HL-60 (cell line): ENCODE measurements around the gene ZMIZ1.

Experiments used
- DNase-seq, 2 experiments: peaks; one replicate each; pipeline ENCODE4 v3.0.0-alpha.2; 2010 to 2020; ENCODE audit warnings: low read depth in 1 of 2, low spot score in 1 of 2
- H3K27ac ChIP-seq: fragments of 250-450 bp; sonication (Bioruptor Pico); replicated peaks from 2 replicates; pipeline ENCODE4 v1.5.1; 2020; ENCODE audit warnings: mild to moderate bottlenecking, moderate library complexity
- H3K27me3 ChIP-seq: fragments of 250-450 bp; sonication (Bioruptor Pico); 2 replicates; pipeline ENCODE4 v1.5.1; 2021; ENCODE audit warnings: mild to moderate bottlenecking, moderate library complexity; ENCODE audit not compliant: insufficient read depth, poor library complexity, severe bottlenecking
- H3K4me3 ChIP-seq: replicated peaks from 2 replicates; pipeline ENCODE4 v1.5.1; 2011; ENCODE audit warnings: mild to moderate bottlenecking, control low read depth, low read length; ENCODE audit not compliant: insufficient read depth
- GABPA ChIP-seq: IDR thresholded peaks from 2 replicates; pipeline ENCODE4 v1.6.1; 2012; ENCODE audit warnings: low read depth
- POLR2AphosphoS5 ChIP-seq: IDR thresholded peaks from 2 replicates; pipeline ENCODE4 v1.6.1; 2012; ENCODE audit warnings: low read depth
- SPI1 ChIP-seq: IDR thresholded peaks from 2 replicates; pipeline ENCODE4 v1.6.1; 2012; ENCODE audit warnings: low read depth, mild to moderate bottlenecking, borderline replicate concordance
- TF ChIP-seq, protein P1 (sequence below): IDR thresholded peaks from 2 replicates; pipeline ENCODE4 v1.6.1; 2012; ENCODE audit warnings: low read depth; ENCODE audit not compliant: insufficient replicate concordance
- TF ChIP-seq, protein P2 (sequence below): IDR thresholded peaks from one replicate; pipeline ENCODE4 v1.5.1; 2011; ENCODE audit warnings: low read length, control low read depth, inconsistent platforms; ENCODE audit not compliant: insufficient read depth

The ZMIZ1 gene

DNA sequence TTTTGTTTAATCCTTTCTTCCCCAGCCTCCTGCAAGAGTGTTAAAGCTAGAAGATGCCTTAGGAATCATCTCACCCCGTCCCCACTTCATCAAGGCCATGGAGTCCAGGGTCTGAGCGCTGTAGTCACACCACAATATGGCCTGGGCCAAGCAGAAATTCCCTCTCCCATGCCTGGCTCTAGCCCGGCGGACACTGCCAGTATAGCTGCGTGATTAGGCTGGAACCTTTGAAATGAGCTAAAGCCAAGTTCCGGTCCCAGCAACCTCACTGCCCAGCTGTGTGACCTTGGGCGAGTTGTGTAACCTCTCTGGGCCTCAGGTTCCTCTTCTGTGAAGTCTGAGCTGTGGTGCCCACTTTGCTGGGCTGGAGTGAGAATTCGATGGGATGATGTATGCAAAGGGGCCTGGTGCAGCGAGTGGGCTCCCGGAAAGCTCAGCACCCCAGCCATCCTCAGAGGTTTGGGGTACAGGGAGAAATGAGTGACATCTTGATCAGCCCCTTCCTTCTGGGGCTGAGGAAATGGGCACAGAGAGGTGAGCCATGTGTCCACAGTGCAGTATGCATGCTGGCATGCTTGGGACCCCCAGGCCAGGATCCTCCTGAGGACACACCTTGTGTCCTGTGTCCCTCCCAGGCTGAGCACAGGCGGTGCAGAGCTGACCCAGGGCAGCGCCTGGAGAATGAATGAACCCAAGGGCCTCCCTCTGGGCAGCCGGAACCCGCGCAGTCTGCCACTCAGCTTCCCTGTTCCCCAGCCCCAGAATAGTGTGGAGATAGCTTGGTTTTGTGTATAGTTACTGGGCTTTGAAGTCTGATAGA lies 118.6 kb downstream of the ZMIZ1 start:
- DNase-seq, result peak in 1 of 2 experiments; percentile 10
- Histone ChIP-seq H3K27me3 (no peaks in the 10 kb centered on the region), H3K27ac (no peak overlapping the region), H3K4me3 (no peak overlapping the region)
- TF ChIP-seq, protein P1, sequence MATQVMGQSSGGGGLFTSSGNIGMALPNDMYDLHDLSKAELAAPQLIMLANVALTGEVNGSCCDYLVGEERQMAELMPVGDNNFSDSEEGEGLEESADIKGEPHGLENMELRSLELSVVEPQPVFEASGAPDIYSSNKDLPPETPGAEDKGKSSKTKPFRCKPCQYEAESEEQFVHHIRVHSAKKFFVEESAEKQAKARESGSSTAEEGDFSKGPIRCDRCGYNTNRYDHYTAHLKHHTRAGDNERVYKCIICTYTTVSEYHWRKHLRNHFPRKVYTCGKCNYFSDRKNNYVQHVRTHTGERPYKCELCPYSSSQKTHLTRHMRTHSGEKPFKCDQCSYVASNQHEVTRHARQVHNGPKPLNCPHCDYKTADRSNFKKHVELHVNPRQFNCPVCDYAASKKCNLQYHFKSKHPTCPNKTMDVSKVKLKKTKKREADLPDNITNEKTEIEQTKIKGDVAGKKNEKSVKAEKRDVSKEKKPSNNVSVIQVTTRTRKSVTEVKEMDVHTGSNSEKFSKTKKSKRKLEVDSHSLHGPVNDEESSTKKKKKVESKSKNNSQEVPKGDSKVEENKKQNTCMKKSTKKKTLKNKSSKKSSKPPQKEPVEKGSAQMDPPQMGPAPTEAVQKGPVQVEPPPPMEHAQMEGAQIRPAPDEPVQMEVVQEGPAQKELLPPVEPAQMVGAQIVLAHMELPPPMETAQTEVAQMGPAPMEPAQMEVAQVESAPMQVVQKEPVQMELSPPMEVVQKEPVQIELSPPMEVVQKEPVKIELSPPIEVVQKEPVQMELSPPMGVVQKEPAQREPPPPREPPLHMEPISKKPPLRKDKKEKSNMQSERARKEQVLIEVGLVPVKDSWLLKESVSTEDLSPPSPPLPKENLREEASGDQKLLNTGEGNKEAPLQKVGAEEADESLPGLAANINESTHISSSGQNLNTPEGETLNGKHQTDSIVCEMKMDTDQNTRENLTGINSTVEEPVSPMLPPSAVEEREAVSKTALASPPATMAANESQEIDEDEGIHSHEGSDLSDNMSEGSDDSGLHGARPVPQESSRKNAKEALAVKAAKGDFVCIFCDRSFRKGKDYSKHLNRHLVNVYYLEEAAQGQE, result no peak
- no peak for TF ChIP-seq GABPA
- no peak for TF ChIP-seq SPI1
- TF ChIP-seq, protein P2, sequence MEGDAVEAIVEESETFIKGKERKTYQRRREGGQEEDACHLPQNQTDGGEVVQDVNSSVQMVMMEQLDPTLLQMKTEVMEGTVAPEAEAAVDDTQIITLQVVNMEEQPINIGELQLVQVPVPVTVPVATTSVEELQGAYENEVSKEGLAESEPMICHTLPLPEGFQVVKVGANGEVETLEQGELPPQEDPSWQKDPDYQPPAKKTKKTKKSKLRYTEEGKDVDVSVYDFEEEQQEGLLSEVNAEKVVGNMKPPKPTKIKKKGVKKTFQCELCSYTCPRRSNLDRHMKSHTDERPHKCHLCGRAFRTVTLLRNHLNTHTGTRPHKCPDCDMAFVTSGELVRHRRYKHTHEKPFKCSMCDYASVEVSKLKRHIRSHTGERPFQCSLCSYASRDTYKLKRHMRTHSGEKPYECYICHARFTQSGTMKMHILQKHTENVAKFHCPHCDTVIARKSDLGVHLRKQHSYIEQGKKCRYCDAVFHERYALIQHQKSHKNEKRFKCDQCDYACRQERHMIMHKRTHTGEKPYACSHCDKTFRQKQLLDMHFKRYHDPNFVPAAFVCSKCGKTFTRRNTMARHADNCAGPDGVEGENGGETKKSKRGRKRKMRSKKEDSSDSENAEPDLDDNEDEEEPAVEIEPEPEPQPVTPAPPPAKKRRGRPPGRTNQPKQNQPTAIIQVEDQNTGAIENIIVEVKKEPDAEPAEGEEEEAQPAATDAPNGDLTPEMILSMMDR, result no peak
- no peak for TF ChIP-seq POLR2AphosphoS5

DNA sequence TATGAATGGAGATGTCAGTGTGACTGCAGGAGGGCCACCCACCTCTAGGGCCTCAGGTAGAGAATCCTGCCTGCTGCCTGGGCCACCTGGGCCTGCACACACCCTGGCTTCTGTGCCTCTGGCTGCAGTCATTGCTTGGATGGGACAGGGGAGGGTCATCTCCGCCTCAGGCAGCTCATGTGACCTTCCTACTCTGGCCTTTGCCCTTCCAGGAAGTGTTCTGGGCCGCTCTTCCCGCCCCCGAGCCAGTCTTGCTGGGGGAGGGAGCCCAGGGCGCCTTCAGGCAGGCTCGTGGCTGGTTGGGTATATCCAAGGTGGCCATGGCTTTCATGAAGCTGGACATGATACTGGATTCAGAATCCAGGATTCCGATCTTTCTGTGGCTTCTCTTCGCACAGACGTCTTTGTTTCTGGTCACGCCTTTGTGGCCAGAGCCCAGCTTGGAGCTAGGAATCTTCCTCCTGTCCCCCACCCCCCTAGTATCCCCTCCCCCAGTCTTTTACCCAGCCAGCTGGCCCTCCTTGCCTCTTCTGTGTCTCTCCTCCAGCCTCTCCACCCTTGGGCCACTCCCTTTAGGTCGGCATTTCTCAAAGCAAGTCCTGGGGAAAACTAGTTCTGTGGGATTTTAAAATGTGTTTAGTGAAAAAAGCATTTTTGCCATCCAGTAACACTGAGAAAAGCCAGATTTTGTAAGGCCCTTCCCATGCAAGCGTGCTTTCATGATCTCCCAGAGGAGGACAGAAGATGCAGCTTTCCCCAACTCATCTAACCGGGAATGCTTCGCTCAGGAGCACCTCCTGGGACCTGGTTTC lies 119.6 kb downstream of the ZMIZ1 start:
- H3K27ac ChIP-seq, result no peak overlapping the region
- DNase-seq, result no peak
- TF ChIP-seq GABPA (no peak), SPI1 (no peak), POLR2AphosphoS5 (no peak)
- TF ChIP-seq, protein P2, result no peak
- TF ChIP-seq, protein P1, result no peak
- H3K4me3 ChIP-seq, result no peak overlapping the region
- H3K27me3 ChIP-seq, result no peaks in the 10 kb centered on the region

DNA sequence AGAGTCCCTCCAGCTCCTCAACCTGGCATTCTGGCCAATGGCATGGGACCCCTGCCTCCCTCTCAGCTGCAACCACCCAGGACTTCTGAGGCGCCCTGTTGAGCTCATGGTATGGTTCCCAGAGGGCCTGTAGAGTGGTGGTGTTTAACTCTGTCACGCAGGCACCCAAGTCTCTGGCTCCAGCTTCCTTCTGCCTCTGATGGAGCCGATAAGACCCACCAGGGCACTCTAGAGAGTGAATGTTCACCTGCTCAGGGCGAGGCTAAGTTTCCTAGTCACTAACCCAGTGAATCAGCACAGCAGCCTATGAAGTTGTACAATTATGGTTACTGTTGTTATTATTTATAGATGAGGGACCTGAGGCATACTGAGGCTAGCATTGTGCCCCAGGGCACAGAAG lies 120.4 kb downstream of the ZMIZ1 start:
- Histone ChIP-seq H3K27ac (no peak overlapping the region), H3K27me3 (no peaks in the 10 kb centered on the region), H3K4me3 (no peak overlapping the region)
- no peak for DNase-seq
- TF ChIP-seq, protein P2, result no peak
- TF ChIP-seq GABPA, result no peak
- TF ChIP-seq, protein P1, result no peak
- no peak for TF ChIP-seq SPI1
- TF ChIP-seq POLR2AphosphoS5, result no peak
